Glomerular endothelial cell (primary cell): ENCODE data around the gene MOB3A. TPM values are rescaled to one million over a fixed set of nuclear protein-coding genes. Genes with fewer than 3 reads are reported as not detected.
"Not testable (repeated sequence)": the region's sequence is repeated elsewhere in the genome, so short reads cannot be mapped to it uniquely, and the experiment has no call there.

Experiments
- DNase-seq: peaks from one replicate; pipeline ENCODE4 v3.0.0-alpha.2; 2011; ENCODE audit warnings: low read depth, low spot score; ENCODE audit errors: extremely low read depth
- total RNA-seq: library from RNA; depleted of rRNA; stranded (reverse); fragments of >200 nt; gene quantifications from 2 replicates; pipeline ENCODE4 v1.2.3, GENCODE V29; 2015

MOB3A gene
- total RNA-seq, result 60.3 and 72.4 TPM in 2 replicates

- DNase-seq, result no peak
Observed at GRCh38 chr19:2096034-2096479, at the start of gene MOB3A. MOB3A (minus strand) TSS chr19:2096326; CDS start chr19:2078560, 17,766 bp downstream.

GRCh38 chr19:2145831-2146241 is 49.7 kb upstream of the MOB3A start:
- DNase-seq, result no peak

- no peak for DNase-seq
Observed at GRCh38 chr19:2144190-2144589, 48.1 kb upstream of the MOB3A start.

GRCh38 chr19:2142173-2142829 is 46.2 kb upstream of the MOB3A start:
- DNase-seq, result no peak

GRCh38 chr19:2140138-2140569 is 44.0 kb upstream of the MOB3A start:
- no peak for DNase-seq

GRCh38 chr19:2139385-2140137 is 43.4 kb upstream of the MOB3A start:
- no peak for DNase-seq

GRCh38 chr19:2138061-2138728 is 42.1 kb upstream of the MOB3A start:
- no peak for DNase-seq

- DNase-seq, result no peak
Observed at GRCh38 chr19:2136796-2137195, 40.7 kb upstream of the MOB3A start.

- no peak for DNase-seq
Observed at GRCh38 chr19:2135474-2136402, 39.6 kb upstream of the MOB3A start.

GRCh38 chr19:2132731-2133490 is 36.8 kb upstream of the MOB3A start:
- no peak for DNase-seq

GRCh38 chr19:2132191-2132590 is 36.1 kb upstream of the MOB3A start:
- DNase-seq, result no peak

- not testable (repeated sequence) for DNase-seq
Observed at GRCh38 chr19:2131012-2131975, 35.2 kb upstream of the MOB3A start.

- no peak for DNase-seq
Observed at GRCh38 chr19:2129892-2130770, 34.0 kb upstream of the MOB3A start.

GRCh38 chr19:2129486-2129885 is 33.4 kb upstream of the MOB3A start:
- no peak for DNase-seq

GRCh38 chr19:2129022-2129421 is 32.9 kb upstream of the MOB3A start:
- no peak for DNase-seq

GRCh38 chr19:2128252-2128651 is 32.1 kb upstream of the MOB3A start:
- not testable (repeated sequence) for DNase-seq

- no peak for DNase-seq
Observed at GRCh38 chr19:2127758-2128157, 31.6 kb upstream of the MOB3A start.
